Lower leg skin (tissue), 4 donors: Measurements from ENCODE around the gene PRDM16. TPM values are rescaled to one million over a fixed set of nuclear protein-coding genes. Genes with fewer than 3 reads are reported as not detected.

Experiments used
- DNase-seq, 2 donors: peaks; one replicate each; pipeline ENCODE4 v3.0.0-alpha.2; 2019; ENCODE audit warnings: low spot score in 2 of 2
- H3K4me3 ChIP-seq: fragments of 200-600 bp; sonication (generic); 2 replicates; pipeline ENCODE4 v1.5.1; 2017; ENCODE audit warnings: mild to moderate bottlenecking, low read depth; ENCODE audit not compliant: poor library complexity, severe bottlenecking
- POLR2A ChIP-seq, 2 donors: fragments of 450-650 bp; IDR thresholded peaks; one replicate each; pipeline ENCODE4 v1.6.1; 2016 to 2017; ENCODE audit warnings: antibody characterized with exemption in 2 of 2, mild to moderate bottlenecking in 1 of 2, moderate library complexity in 1 of 2
- WGBS, 2 donors: methylation state at CpG; one replicate each; pipeline ENCODE4 v1.1.5; 2018; 5-methylcytosine and 5-hydroxymethylcytosine counted together
- intact Hi-C: fragments of 100-400 bp; cut with DNase I; formaldehyde crosslinking; loops from one replicate; pipeline ENCODE4 v1.15.0; 2023; ENCODE audit warnings: low total_unique reads
- total RNA-seq, 4 donors: library from RNA; depleted of rRNA; stranded (reverse); fragments of >200 nt; gene quantifications; one replicate each; pipeline ENCODE4 v1.1.0, GENCODE V29; 2016
- TF ChIP-seq, protein P1 (sequence below), 3 donors: fragments of 450-650 bp; IDR thresholded peaks; one replicate each; pipeline ENCODE4 v1.5.1; 2016; ENCODE audit warnings: antibody characterized with exemption in 3 of 3, mild to moderate bottlenecking in 3 of 3, moderate library complexity in 2 of 3

Gene PRDM16
- total RNA-seq, 4 donors from 2014 or later = 0.08 to 0.91 (median 0.56) TPM; not detected in 1

DNA sequence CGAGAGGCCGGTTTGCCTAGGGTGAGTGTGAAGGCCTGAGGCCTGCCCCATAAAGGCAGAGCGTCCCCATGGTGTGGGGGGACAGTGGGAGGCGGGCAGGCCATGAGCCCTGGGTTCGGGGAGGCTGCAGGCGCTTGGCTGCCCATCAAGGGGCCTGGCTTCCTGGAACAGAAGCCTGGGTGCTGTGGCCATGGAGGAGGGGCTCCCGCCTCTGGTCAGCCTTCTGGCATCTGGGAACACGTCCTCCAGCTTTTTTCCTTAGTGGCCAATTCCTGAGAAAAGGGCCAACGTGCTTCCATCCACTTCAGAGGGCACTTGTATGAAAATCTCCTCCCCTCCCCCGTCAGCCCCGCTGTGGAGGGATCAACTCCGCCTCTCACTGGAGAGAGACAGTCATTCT is 58.7 kb downstream of the PRDM16 start:
- TF ChIP-seq, protein P1, sequence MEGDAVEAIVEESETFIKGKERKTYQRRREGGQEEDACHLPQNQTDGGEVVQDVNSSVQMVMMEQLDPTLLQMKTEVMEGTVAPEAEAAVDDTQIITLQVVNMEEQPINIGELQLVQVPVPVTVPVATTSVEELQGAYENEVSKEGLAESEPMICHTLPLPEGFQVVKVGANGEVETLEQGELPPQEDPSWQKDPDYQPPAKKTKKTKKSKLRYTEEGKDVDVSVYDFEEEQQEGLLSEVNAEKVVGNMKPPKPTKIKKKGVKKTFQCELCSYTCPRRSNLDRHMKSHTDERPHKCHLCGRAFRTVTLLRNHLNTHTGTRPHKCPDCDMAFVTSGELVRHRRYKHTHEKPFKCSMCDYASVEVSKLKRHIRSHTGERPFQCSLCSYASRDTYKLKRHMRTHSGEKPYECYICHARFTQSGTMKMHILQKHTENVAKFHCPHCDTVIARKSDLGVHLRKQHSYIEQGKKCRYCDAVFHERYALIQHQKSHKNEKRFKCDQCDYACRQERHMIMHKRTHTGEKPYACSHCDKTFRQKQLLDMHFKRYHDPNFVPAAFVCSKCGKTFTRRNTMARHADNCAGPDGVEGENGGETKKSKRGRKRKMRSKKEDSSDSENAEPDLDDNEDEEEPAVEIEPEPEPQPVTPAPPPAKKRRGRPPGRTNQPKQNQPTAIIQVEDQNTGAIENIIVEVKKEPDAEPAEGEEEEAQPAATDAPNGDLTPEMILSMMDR (IDR thresholded peaks at IDR 0.05) = no peak
- no peak for TF ChIP-seq POLR2A (IDR thresholded peaks at IDR 0.05)
- intact Hi-C loops = no loop called here
- DNase-seq = no peak
- WGBS, 2 donors = 83 to 87% methylated on average over 11 to 12 of the region's 12 CpGs
- H3K4me3 ChIP-seq = no peak overlapping the region

- DNase-seq = no peak
- intact Hi-C loops = no loop called here
- H3K4me3 ChIP-seq = no peak overlapping the region
- TF ChIP-seq, protein P1 (IDR thresholded peaks at IDR 0.05) = no peak
- TF ChIP-seq POLR2A (IDR thresholded peaks at IDR 0.05) = no peak
- 86% methylated on average over 22 to 26 of the region's 26 CpGs for WGBS, 2 donors
These were observed 59.6 kb downstream of the PRDM16 start for GRCh38 chr1:3128431-3129132.

DNA sequence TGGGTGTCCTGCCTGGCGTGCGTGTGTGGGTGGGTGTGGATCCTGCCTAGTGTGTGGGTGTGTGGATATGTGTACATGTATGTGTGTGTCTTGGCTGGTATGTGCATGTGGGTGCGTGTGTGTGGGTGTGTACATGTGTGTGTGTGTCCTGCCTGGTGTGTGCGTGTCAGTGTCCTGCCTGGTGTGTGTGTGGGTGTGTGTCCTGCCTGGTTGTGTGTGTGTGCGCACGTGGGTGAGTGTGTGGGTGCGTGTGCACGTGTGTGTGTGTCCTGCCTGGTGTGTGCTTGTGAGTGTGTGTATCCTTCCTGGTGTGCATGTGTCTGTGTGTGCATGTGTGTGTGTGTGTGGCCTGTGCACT is 60.1 kb downstream of the PRDM16 start:
- H3K4me3 ChIP-seq = no peak overlapping the region
- TF ChIP-seq, protein P1 (IDR thresholded peaks at IDR 0.05) = no peak
- no peak for TF ChIP-seq POLR2A (IDR thresholded peaks at IDR 0.05)
- intact Hi-C loops = no loop called here
- 84 to 87% methylated on average over 8 of the region's 8 CpGs for WGBS, 2 donors
- DNase-seq = no peak

GRCh38 chr1:3130268-3130667 is 61.3 kb downstream of the PRDM16 start:
- TF ChIP-seq, protein P1 (IDR thresholded peaks at IDR 0.05) = no peak
- no peak for TF ChIP-seq POLR2A (IDR thresholded peaks at IDR 0.05)
- intact Hi-C loops = no loop called here
- DNase-seq = no peak
- no peak overlapping the region for H3K4me3 ChIP-seq
- 76 to 85% methylated on average over 12 to 13 of the region's 13 CpGs for WGBS, 2 donors

DNA sequence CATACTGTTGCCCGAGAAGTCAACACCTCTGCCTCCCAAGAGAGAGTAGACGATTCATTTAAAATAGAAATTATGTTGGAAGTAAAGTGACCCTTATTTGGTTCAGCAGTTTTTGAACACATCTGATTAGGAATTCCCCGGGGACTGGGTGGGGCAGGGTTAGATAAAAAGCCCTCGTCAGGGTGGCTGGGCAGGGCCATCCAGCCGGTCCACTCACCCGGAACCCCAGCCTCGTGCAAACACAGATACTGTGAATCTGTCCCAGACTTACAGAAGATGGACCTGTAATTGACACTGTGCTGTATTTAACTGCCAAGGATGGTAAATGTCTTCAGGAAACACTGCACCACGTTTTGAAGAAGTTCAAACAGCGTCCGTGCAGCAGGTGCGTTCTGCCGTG is 63.7 kb downstream of the PRDM16 start:
- intact Hi-C loops = no loop called here
- WGBS, 2 donors = 56 to 59% methylated on average over 12 of the region's 12 CpGs
- TF ChIP-seq POLR2A (IDR thresholded peaks at IDR 0.05) = no peak
- no peak for DNase-seq
- no peak overlapping the region for H3K4me3 ChIP-seq

DNA sequence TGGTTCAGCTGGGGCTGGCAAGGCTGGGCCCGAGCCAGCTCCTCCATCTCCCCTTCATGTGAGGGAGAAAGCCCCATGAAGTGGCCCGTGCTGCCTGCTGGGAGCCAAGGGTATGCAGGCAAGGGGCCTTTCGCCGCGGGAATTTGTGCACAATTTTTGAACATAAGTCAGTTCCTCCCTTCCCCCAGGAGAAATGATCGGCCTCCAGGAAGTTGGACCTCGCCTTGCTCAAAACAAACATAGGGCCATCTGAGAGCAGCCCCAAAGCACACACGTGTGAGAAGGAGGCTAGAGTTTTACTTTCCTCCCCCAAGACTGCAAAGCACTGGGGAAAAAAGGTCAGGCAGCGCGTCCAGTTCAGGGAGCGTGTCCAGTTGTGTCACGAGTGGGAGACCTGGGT is 64.7 kb downstream of the PRDM16 start:
- WGBS, 2 donors = 60 to 63% methylated on average over 12 of the region's 12 CpGs
- intact Hi-C loops = no loop called here
- DNase-seq = no peak
- no peak overlapping the region for H3K4me3 ChIP-seq
- no peak for TF ChIP-seq POLR2A (IDR thresholded peaks at IDR 0.05)
- TF ChIP-seq, protein P1 (IDR thresholded peaks at IDR 0.05) = no peak
